ENCODE data around the gene GMDS. TPM values are rescaled to one million over a fixed set of nuclear protein-coding genes. Genes with fewer than 3 reads are reported as not detected.

GMDS gene
- total and polyA plus RNA-seq, 2 donors (not counting 3 experiments of a cell fraction or from before 2014, with no cell fraction given): 9.8 to 23.5 TPM

- no peak for TF ChIP-seq EZH2 (IDR thresholded peaks at IDR 0.05; ENCODE audit: borderline replicate concordance, low read depth, low read length, severe bottlenecking)
- TF ChIP-seq JUN (IDR thresholded peaks at IDR 0.05; ENCODE audit: borderline replicate concordance, insufficient read depth, insufficient read length, low read depth): no peak
- TF ChIP-seq, protein P1, sequence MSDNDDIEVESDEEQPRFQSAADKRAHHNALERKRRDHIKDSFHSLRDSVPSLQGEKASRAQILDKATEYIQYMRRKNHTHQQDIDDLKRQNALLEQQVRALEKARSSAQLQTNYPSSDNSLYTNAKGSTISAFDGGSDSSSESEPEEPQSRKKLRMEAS (IDR thresholded peaks at IDR 0.05; ENCODE audit: insufficient read depth, insufficient read length): no peak
- TF ChIP-seq POLR2A (IDR thresholded peaks at IDR 0.05; ENCODE audit: low read depth, low read length): no peak
- no peak for TF ChIP-seq MYC (IDR thresholded peaks at IDR 0.05; ENCODE audit: low read depth, low read length)
- TF ChIP-seq, protein P2, sequence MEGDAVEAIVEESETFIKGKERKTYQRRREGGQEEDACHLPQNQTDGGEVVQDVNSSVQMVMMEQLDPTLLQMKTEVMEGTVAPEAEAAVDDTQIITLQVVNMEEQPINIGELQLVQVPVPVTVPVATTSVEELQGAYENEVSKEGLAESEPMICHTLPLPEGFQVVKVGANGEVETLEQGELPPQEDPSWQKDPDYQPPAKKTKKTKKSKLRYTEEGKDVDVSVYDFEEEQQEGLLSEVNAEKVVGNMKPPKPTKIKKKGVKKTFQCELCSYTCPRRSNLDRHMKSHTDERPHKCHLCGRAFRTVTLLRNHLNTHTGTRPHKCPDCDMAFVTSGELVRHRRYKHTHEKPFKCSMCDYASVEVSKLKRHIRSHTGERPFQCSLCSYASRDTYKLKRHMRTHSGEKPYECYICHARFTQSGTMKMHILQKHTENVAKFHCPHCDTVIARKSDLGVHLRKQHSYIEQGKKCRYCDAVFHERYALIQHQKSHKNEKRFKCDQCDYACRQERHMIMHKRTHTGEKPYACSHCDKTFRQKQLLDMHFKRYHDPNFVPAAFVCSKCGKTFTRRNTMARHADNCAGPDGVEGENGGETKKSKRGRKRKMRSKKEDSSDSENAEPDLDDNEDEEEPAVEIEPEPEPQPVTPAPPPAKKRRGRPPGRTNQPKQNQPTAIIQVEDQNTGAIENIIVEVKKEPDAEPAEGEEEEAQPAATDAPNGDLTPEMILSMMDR (IDR thresholded peaks at IDR 0.05; ENCODE audit: extremely low read depth in 1 of 2, insufficient read depth in 1 of 2, low read depth in 1 of 2, low read length in 2 of 2): no peak
- TF ChIP-seq GATA2 (IDR thresholded peaks at IDR 0.05; ENCODE audit: insufficient read depth, insufficient read length, low read depth, low read length): no peak
- no peak for TF ChIP-seq POLR2AphosphoS5 (IDR thresholded peaks at IDR 0.05; ENCODE audit: insufficient read depth, low read depth, low read length)
- TF ChIP-seq FOS (IDR thresholded peaks at IDR 0.05; ENCODE audit: borderline replicate concordance, insufficient read depth, low read length): no peak
- no peaks in the 10 kb centered on the region for H3K27me3 ChIP-seq (ENCODE audit: control insufficient read depth in 2 of 2, insufficient read depth in 2 of 2, low read length in 2 of 2)
- intact Hi-C loops (cut with micrococcal nuclease): loop anchor here (5.0 kb wide), 1 partner anchor 212 kb away; no protein-coding TSS in a partner anchor
- POLR2A ChIA-PET: no interaction called here
- no peak overlapping the region for H3K27ac ChIP-seq (ENCODE audit: insufficient read depth, low read depth, low read length)
- no peaks in the 10 kb centered on the region for H3K79me2 ChIP-seq (ENCODE audit: control insufficient read depth, insufficient read depth, low read length)
- BruUV-seq (replicated peaks): no TSS peak
- H3K4me2 ChIP-seq (ENCODE audit: insufficient read depth, low read length): no peak overlapping the region
- DNase-seq (ENCODE audit: low read depth, low spot score): no peak
- no peaks in the 10 kb centered on the region for H3K9me1 ChIP-seq (replicated peaks; ENCODE audit: control insufficient read depth, extremely low read depth, insufficient read depth, low read length)
- H3K36me3 ChIP-seq (ENCODE audit: control insufficient read depth in 2 of 2, extremely low read depth in 1 of 2, insufficient read depth in 2 of 2, low read length in 2 of 2): no peaks in the 10 kb centered on the region
- no peak overlapping the region for H3K9ac ChIP-seq (replicated peaks; ENCODE audit: extremely low read depth, insufficient read depth, low read length)
- dilution Hi-C loops (cut with MboI; ENCODE audit: extremely low pct_ligation_motif_present, low sequenced_read_pairs): no loop called here
- H2AFZ ChIP-seq (ENCODE audit: low read depth, low read length): no peak overlapping the region
- CTCF ChIA-PET: no interaction called here
- no peak for FAIRE-seq
- no peaks in the 10 kb centered on the region for H4K20me1 ChIP-seq (replicated peaks; ENCODE audit: control insufficient read depth, extremely low read depth, insufficient read depth, low read length)
- no peaks in the 10 kb centered on the region for H3K4me1 ChIP-seq (ENCODE audit: control insufficient read depth, extremely low read depth, insufficient read depth, low read length)
- H3K4me3 ChIP-seq (replicated peaks in 1 of 3; ENCODE audit: insufficient read depth in 1 of 3, low read depth in 1 of 3, low read length in 3 of 3): no peak overlapping the region
- H3K9me3 ChIP-seq (replicated peaks; ENCODE audit: control insufficient read depth, insufficient read depth, low read length): no peaks in the 10 kb centered on the region
Measured at GRCh38 chr6:1890071-1890470, 355.3 kb downstream of the GMDS start.

Data from endothelial cell of umbilical vein (primary cell).